Measurements from ENCODE around the gene MELTF. TPM values are rescaled to one million over a fixed set of nuclear protein-coding genes. Genes with fewer than 3 reads are reported as not detected.

The MELTF gene
- total RNA-seq, 4 donors from 2014 or later: 5.0 to 11.5 (median 9.0) TPM

DNA sequence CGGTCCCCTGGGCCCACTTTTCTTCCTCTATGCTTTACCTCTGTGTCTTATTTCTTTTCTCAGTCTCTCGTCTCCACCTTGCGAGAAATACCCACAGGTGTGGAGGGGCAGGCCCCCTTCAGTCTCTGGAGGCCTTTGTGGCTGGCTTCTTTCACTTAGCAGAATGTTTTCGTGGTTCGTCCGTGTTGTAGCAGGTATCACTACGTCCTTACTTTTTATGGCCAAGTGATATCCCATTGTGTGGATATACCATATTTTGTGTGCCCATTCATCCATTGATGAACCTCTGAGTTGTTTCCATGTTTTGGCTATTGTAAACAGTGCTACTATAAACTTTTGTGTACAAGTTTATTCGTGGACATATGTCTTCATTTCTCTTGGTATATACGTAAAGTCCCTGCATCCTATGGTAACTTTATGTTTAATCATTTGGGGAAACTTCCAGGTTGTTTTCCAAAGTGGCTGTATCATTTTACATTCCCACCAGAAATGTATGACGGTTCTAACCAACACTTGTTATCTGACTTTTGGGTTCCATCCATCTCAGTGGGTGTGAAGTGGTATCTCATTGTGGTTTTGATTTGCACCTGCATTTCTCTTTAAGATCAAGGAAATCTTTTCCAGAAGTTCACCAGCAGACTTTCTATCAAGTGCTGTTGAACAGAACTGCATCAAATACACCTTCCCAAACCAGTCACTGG, 66.5 kb downstream of the MELTF start:
- no peak for TF ChIP-seq CTCF (IDR thresholded peaks at IDR 0.05)
- TF ChIP-seq POLR2A (IDR thresholded peaks at IDR 0.05): no peak
- TF ChIP-seq POLR2AphosphoS5 (IDR thresholded peaks at IDR 0.05): no peak
- no peak for TF ChIP-seq EP300 (IDR thresholded peaks at IDR 0.05)
- H3K36me3 ChIP-seq: no peaks in the 10 kb centered on the region
- H3K9me3 ChIP-seq: no peaks in the 10 kb centered on the region
- WGBS, 2 donors (ENCODE audit: low coverage in 1 of 2): 89 to 96% methylated on average over 8 to 10 of the region's 10 CpGs
- peaks cover 0 to 15% (median 7%) of the 10 kb centered on the region in 3 donors for H3K4me1 ChIP-seq
- H3K27me3 ChIP-seq: no peaks in the 10 kb centered on the region
- no peak for ATAC-seq
- H3K27ac ChIP-seq: no peak overlapping the region
- H3K4me3 ChIP-seq: no peak overlapping the region

DNA sequence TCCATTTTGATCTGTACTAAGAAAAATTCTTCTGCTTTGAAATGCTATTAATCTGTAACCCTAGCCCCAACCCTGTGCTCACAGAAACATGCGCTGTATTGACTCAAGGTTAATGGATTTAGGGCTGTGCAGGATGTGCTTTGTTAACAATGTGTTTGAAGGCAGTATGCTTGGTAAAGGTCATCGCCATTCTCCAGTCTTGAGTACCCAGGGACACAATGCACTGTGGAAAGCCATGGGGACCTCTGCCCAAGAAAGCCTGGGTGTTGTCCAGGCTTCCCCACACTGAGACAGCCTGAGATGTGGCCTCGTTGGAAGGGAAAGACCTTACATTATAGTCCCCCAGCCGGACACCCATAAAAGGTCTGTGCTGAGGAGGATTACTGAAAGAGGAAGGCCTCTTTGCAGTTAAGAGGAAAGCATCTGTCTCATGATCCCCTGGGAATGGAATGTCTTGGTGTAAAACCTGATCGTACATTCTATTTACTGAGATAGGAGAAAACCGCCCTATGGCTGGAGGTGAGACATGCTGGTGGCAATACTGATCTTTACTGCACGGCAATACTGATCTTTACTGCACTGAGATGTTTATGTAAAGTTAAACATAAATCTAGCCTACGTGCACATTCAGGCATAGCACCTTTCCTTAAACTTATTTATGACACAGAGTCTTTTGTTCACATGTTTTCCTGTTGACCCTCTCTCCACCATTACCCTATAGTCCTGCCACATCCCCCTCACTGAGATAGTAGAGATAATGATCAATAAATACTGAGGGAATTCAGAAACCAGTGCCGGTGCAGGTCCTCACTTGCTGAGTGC, 67.3 kb downstream of the MELTF start:
- H3K9me3 ChIP-seq: no peaks in the 10 kb centered on the region
- H3K4me3 ChIP-seq: no peak overlapping the region
- H3K27me3 ChIP-seq: no peaks in the 10 kb centered on the region
- WGBS, 2 donors (ENCODE audit: low coverage in 1 of 2): 85 to 86% methylated on average over 9 of the region's 9 CpGs
- no peak for TF ChIP-seq POLR2A (IDR thresholded peaks at IDR 0.05)
- no peak for TF ChIP-seq EP300 (IDR thresholded peaks at IDR 0.05)
- no peak for TF ChIP-seq POLR2AphosphoS5 (IDR thresholded peaks at IDR 0.05)
- TF ChIP-seq CTCF (IDR thresholded peaks at IDR 0.05): no peak
- peaks cover 0 to 7% (median 0%) of the 10 kb centered on the region in 3 donors for H3K4me1 ChIP-seq
- no peak for ATAC-seq
- no peaks in the 10 kb centered on the region for H3K36me3 ChIP-seq
- no peak overlapping the region for H3K27ac ChIP-seq

- TF ChIP-seq EP300 (IDR thresholded peaks at IDR 0.05) (no peak), POLR2A (IDR thresholded peaks at IDR 0.05) (no peak), CTCF (IDR thresholded peaks at IDR 0.05) (no peak), POLR2AphosphoS5 (IDR thresholded peaks at IDR 0.05) (no peak)
- 76 to 82% methylated on average over 6 to 7 of the region's 7 CpGs for WGBS, 2 donors (ENCODE audit: low coverage in 1 of 2)
- Histone ChIP-seq H3K27ac (no peak overlapping the region), H3K4me1 (no peaks in the 10 kb centered on the region), H3K36me3 (peaks cover 0 to 19% of the 10 kb centered on the region in 2 donors), H3K4me3 (no peak overlapping the region), H3K9me3 (no peaks in the 10 kb centered on the region), H3K27me3 (no peaks in the 10 kb centered on the region)
- ATAC-seq: no peak
These were observed 74.8 kb downstream of the MELTF start for GRCh38 chr3:196954832-196955231.

Other genes starting within 250 kb of the MELTF start
- 10 to 100 TPM; 47.0 to 79.5 (median 52.0) TPM for gene SENP5, start 161.9 kb downstream of the MELTF start, total RNA-seq
- gene NCBP2, start 87.3 kb downstream of the MELTF start, total RNA-seq: 10 to 100 TPM; 46.8 to 53.2 (median 49.7) TPM
- 10 to 100 TPM in 2 of 4 donors, 1 to 10 TPM in 2; 5.0 to 15.3 (median 10.5) TPM for gene PIGZ, start 61.0 kb downstream of the MELTF start, total RNA-seq

All from gastroesophageal sphincter (tissue), 4 donors.